ENCODE measurements around the gene FEZ2. TPM values are rescaled to one million over a fixed set of nuclear protein-coding genes. Genes with fewer than 3 reads are reported as not detected.

The FEZ2 gene
- total and polyA plus RNA-seq, 9 of the 15 experiments (the other 6 are each of a cell fraction or from before 2014, with no cell fraction given), result 9.9 to 35.5 (median 20.1) TPM

DNA sequence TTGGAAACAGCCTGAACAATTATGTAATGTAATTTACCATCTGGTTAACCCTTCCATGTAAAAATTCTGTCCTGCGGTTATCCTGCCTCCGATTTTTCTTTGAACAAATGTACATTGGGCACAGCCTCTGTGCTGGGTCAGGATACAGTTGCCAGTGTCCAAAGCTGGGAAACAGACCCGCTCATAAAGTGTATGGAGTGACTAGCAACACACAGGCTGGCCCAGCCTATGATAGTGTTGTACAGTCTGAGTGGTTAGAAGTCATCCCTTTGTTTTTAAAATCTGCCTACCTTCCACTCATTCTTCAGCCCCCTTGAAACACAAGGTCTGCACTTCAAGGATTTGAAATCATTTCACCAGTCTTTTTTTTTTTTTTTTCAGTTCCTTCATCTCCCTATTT lies 50.1 kb downstream of the FEZ2 start:
- no peak overlapping the region for H3K27ac ChIP-seq (ENCODE audit: extremely low read depth, low read depth, low read length)
- intact Hi-C loops (cut with micrococcal nuclease) (no loop called here), in situ Hi-C loops (cut with MboI) (no loop called here)
- H3K79me2 ChIP-seq (ENCODE audit: control insufficient read depth, insufficient read depth, low read length), result no peaks in the 10 kb centered on the region
- no TSS peak for BruUV-seq (replicated peaks)
- H3K4me2 ChIP-seq (ENCODE audit: insufficient read depth, low read length), result no peak overlapping the region
- H3K27me3 ChIP-seq (ENCODE audit: control insufficient read depth in 2 of 2, insufficient read depth in 2 of 2, low read length in 2 of 2), result no peaks in the 10 kb centered on the region
- ChIA-PET POLR2A (no interaction called here), CTCF (ENCODE audit: low intra/inter-chr PET ratio) (no interaction called here)
- H3K36me3 ChIP-seq (ENCODE audit: control insufficient read depth, insufficient read depth, low read length), result peaks cover 16% of the 10 kb centered on the region; the same call in 2 of the 3 replicates
- no peaks in the 10 kb centered on the region for H4K20me1 ChIP-seq (replicated peaks; ENCODE audit: control insufficient read depth, insufficient read depth, low read length)
- no peak overlapping the region for H2AFZ ChIP-seq (ENCODE audit: low read depth, low read length)
- FAIRE-seq, result no peak
- H3K9me1 ChIP-seq (ENCODE audit: control insufficient read depth, insufficient read depth, low read length), result no peaks in the 10 kb centered on the region
- no peak for DNase-seq (ENCODE audit: extremely low read depth in 1 of 4, low spot score in 3 of 4)
- no peaks in the 10 kb centered on the region for H3K9me3 ChIP-seq (replicated peaks; ENCODE audit: control insufficient read depth, insufficient read depth, low read depth, low read length)
- no peak overlapping the region for H3K4me3 ChIP-seq
- H3K9ac ChIP-seq (ENCODE audit: insufficient read depth in 1 of 2, low read depth in 2 of 2, low read length in 2 of 2), result no peak overlapping the region
- 84% methylated on average over 3 of the region's 3 CpGs for whole genome bisulfite sequencing (ENCODE audit: insufficient coverage, low coverage, missing lambda C conversion rate)
- no peak for ATAC-seq
- TF ChIP-seq, protein P1, sequence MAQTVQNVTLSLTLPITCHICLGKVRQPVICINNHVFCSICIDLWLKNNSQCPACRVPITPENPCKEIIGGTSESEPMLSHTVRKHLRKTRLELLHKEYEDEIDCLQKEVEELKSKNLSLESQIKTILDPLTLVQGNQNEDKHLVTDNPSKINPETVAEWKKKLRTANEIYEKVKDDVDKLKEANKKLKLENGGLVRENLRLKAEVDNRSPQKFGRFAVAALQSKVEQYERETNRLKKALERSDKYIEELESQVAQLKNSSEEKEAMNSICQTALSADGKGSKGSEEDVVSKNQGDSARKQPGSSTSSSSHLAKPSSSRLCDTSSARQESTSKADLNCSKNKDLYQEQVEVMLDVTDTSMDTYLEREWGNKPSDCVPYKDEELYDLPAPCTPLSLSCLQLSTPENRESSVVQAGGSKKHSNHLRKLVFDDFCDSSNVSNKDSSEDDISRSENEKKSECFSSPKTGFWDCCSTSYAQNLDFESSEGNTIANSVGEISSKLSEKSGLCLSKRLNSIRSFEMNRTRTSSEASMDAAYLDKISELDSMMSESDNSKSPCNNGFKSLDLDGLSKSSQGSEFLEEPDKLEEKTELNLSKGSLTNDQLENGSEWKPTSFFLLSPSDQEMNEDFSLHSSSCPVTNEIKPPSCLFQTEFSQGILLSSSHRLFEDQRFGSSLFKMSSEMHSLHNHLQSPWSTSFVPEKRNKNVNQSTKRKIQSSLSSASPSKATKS (CRISPR knock-in tag; IDR thresholded peaks at IDR 0.05), result no peak
- no peaks in the 10 kb centered on the region for H3K4me1 ChIP-seq (replicated peaks in 1 of 2; ENCODE audit: control insufficient read depth in 2 of 2, insufficient read depth in 2 of 2, low read length in 2 of 2)

DNA sequence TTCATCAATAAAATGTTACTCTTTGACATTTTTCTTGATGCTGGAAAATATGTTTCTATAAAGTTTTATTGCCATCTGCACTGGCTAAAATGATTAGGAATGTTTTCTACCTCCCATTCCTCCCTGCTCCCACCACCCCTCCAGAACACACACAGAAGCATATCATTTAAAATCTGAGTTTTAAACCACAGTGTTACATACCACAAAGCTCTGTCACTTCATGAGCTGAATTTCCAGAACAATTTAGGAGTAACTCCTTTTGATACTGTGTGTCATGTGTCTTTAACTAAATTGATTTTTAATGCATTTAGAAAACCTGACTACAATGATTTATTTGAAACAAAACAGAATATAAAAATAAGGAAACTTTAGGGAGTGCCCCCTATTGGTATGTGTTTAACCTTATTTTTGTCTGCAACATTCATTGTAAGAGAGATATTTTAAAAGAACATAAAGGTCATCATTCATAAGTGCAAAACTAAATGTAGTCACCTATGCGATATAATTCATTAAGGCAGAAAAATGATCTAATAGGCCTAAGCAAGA lies 52.0 kb downstream of the FEZ2 start:
- H3K4me2 ChIP-seq (ENCODE audit: insufficient read depth, low read length), result no peak overlapping the region
- H4K20me1 ChIP-seq (replicated peaks; ENCODE audit: control insufficient read depth, insufficient read depth, low read length), result no peaks in the 10 kb centered on the region
- H3K9ac ChIP-seq (ENCODE audit: insufficient read depth in 1 of 2, low read depth in 2 of 2, low read length in 2 of 2), result no peak overlapping the region
- no peak overlapping the region for H2AFZ ChIP-seq (ENCODE audit: low read depth, low read length)
- no peak for DNase-seq (ENCODE audit: extremely low read depth in 1 of 4, low spot score in 3 of 4)
- intact Hi-C loops (cut with micrococcal nuclease) (no loop called here), in situ Hi-C loops (cut with MboI) (no loop called here)
- no peaks in the 10 kb centered on the region for H3K27me3 ChIP-seq (ENCODE audit: control insufficient read depth in 2 of 2, insufficient read depth in 2 of 2, low read length in 2 of 2)
- peaks cover 6% of the 10 kb centered on the region; the same call in 2 of the 3 replicates for H3K36me3 ChIP-seq (ENCODE audit: control insufficient read depth, insufficient read depth, low read length)
- ChIA-PET CTCF (ENCODE audit: low intra/inter-chr PET ratio) (no interaction called here), POLR2A (no interaction called here)
- H3K4me3 ChIP-seq, result no peak overlapping the region
- H3K79me2 ChIP-seq (ENCODE audit: control insufficient read depth, insufficient read depth, low read length), result no peaks in the 10 kb centered on the region
- no peaks in the 10 kb centered on the region for H3K9me1 ChIP-seq (ENCODE audit: control insufficient read depth, insufficient read depth, low read length)
- no peak overlapping the region for H3K27ac ChIP-seq (ENCODE audit: extremely low read depth, low read depth, low read length)
- no peaks in the 10 kb centered on the region for H3K9me3 ChIP-seq (replicated peaks; ENCODE audit: control insufficient read depth, insufficient read depth, low read depth, low read length)
- 0% methylated on average over 1 of the region's 1 CpG for WGBS (ENCODE audit: insufficient coverage, low coverage, missing lambda C conversion rate)
- FAIRE-seq, result no peak
- H3K4me1 ChIP-seq (replicated peaks in 1 of 2; ENCODE audit: control insufficient read depth in 2 of 2, insufficient read depth in 2 of 2, low read length in 2 of 2), result no peaks in the 10 kb centered on the region; a peak in 1 of 5 replicates
- no peak for ATAC-seq
- no TSS peak for BruUV-seq (replicated peaks)
- TF ChIP-seq ZNF239 (CRISPR knock-in tag; IDR thresholded peaks at IDR 0.05) (no peak), ZNF398 (CRISPR knock-in tag; IDR thresholded peaks at IDR 0.05) (no peak), SMARCE1 (IDR thresholded peaks at IDR 0.05) (no peak), TCF3 (CRISPR knock-in tag; IDR thresholded peaks at IDR 0.05) (no peak), BACH1 (tag; IDR thresholded peaks at IDR 0.05) (no peak), TSC22D4 (tag; IDR thresholded peaks at IDR 0.05) (no peak), SMAD1 (IDR thresholded peaks at IDR 0.05; ENCODE audit: low read depth, low read length, partially characterized antibody) (no peak), WHSC1 (IDR thresholded peaks at IDR 0.05; ENCODE audit: low read length) (no peak), ARNT (IDR thresholded peaks at IDR 0.05) (no peak), XRCC3 (IDR thresholded peaks at IDR 0.05) (no peak), ZBTB43 (CRISPR knock-in tag; IDR thresholded peaks at IDR 0.05) (no peak)

All from K562 (cell line).